H9 (cell line): ENCODE results near the gene SEMA4A. TPM values are rescaled to one million over a fixed set of nuclear protein-coding genes. Genes with fewer than 3 reads are reported as not detected.

Source experiments
- DNase-seq: peaks from one replicate; pipeline ENCODE4 v3.0.0-alpha.2; 2017
- H2AFZ ChIP-seq: one replicate; pipeline ENCODE4 v1.6.1; 2013; ENCODE audit warnings: mild to moderate bottlenecking, low read length, control low read depth, moderate library complexity
- H2AK5ac ChIP-seq: 2 replicates; pipeline ENCODE4 v1.6.1; 2013; ENCODE audit warnings: low read length, control low read depth, mixed read lengths; ENCODE audit not compliant: insufficient read length
- H2BK120ac ChIP-seq: one replicate; pipeline ENCODE4 v1.6.1; 2013; ENCODE audit warnings: low read depth, mild to moderate bottlenecking, low read length, control low read depth, inconsistent platforms; ENCODE audit not compliant: poor library complexity, severe bottlenecking
- H2BK12ac ChIP-seq: 2 replicates; pipeline ENCODE4 v1.6.1; 2013; ENCODE audit warnings: low read length, control low read depth, mixed read lengths, low read depth; ENCODE audit not compliant: insufficient read length
- H2BK15ac ChIP-seq: 2 replicates; pipeline ENCODE4 v1.6.1; 2013; ENCODE audit warnings: low read depth, low read length, control low read depth
- H2BK20ac ChIP-seq: one replicate; pipeline ENCODE4 v1.6.1; 2013; ENCODE audit warnings: low read depth, mild to moderate bottlenecking, low read length, control low read depth, inconsistent platforms; ENCODE audit not compliant: poor library complexity, severe bottlenecking
- H2BK5ac ChIP-seq: 2 replicates; pipeline ENCODE4 v1.6.1; 2013; ENCODE audit warnings: low read length, control low read depth, mixed read lengths; ENCODE audit not compliant: insufficient read length
- H3K14ac ChIP-seq: 2 replicates; pipeline ENCODE4 v1.6.1; 2013; ENCODE audit warnings: low read length, control low read depth; ENCODE audit not compliant: insufficient read depth
- H3K18ac ChIP-seq: 2 replicates; pipeline ENCODE4 v1.6.1; 2013; ENCODE audit warnings: low read depth, mild to moderate bottlenecking, mixed read lengths, low read length, control low read depth; ENCODE audit not compliant: insufficient read length
- H3K23ac ChIP-seq: 2 replicates; pipeline ENCODE4 v1.6.1; 2013; ENCODE audit warnings: low read length, control low read depth, mixed read lengths, low read depth; ENCODE audit not compliant: insufficient read length
- H3K23me2 ChIP-seq: 2 replicates; pipeline ENCODE4 v1.6.1; 2013; ENCODE audit warnings: low read depth, mild to moderate bottlenecking, mixed read lengths, low read length, control low read depth; ENCODE audit not compliant: insufficient read length, poor library complexity, severe bottlenecking
- H3K27ac ChIP-seq: 2 replicates; pipeline ENCODE4 v1.5.1; 2013; ENCODE audit warnings: low read length, control low read depth, mixed read lengths, low read depth; ENCODE audit not compliant: insufficient read length
- H3K27me3 ChIP-seq: 2 replicates; pipeline ENCODE4 v1.6.1; 2013; ENCODE audit warnings: low read length, control low read depth, inconsistent platforms; ENCODE audit not compliant: insufficient read depth
- H3K4ac ChIP-seq: 2 replicates; pipeline ENCODE4 v1.6.1; 2013; ENCODE audit warnings: low read depth, mild to moderate bottlenecking, control low read depth, inconsistent platforms, low read length, moderate library complexity
- H3K4me1 ChIP-seq: 2 replicates; pipeline ENCODE4 v1.6.1; 2013; ENCODE audit warnings: low read length, control low read depth, inconsistent platforms; ENCODE audit not compliant: insufficient read depth
- H3K4me2 ChIP-seq: 2 replicates; pipeline ENCODE4 v1.6.1; 2013; ENCODE audit warnings: low read length, control low read depth, mixed read lengths; ENCODE audit not compliant: insufficient read length, insufficient read depth
- H3K56ac ChIP-seq: 2 replicates; pipeline ENCODE4 v1.6.1; 2013; ENCODE audit warnings: low read depth, mild to moderate bottlenecking, mixed read lengths, low read length, control low read depth; ENCODE audit not compliant: insufficient read length
- H3K79me1 ChIP-seq: 2 replicates; pipeline ENCODE4 v1.6.1; 2013; ENCODE audit warnings: low read depth, mild to moderate bottlenecking, moderate library complexity, low read length, control low read depth, inconsistent platforms; ENCODE audit not compliant: insufficient read depth, poor library complexity, severe bottlenecking
- H3K79me2 ChIP-seq: 2 replicates; pipeline ENCODE4 v1.6.1; 2013; ENCODE audit warnings: low read length, control low read depth, inconsistent platforms; ENCODE audit not compliant: insufficient read depth
- H3K9ac ChIP-seq: 2 replicates; pipeline ENCODE4 v1.6.1; 2013; ENCODE audit warnings: low read length, control low read depth, mixed read lengths; ENCODE audit not compliant: insufficient read length; ENCODE audit errors: extremely low read depth
- H3K9me3 ChIP-seq: one replicate; pipeline ENCODE4 v1.6.1; 2013; ENCODE audit warnings: low read depth, low read length, inconsistent platforms; ENCODE audit not compliant: control insufficient read depth
- H3T11ph ChIP-seq: one replicate; pipeline ENCODE4 v1.6.1; 2013; ENCODE audit warnings: mild to moderate bottlenecking, low read length, control low read depth, inconsistent platforms
- H4K20me1 ChIP-seq: one replicate; pipeline ENCODE4 v1.6.1; 2013; ENCODE audit not compliant: control insufficient read depth, insufficient read length, insufficient read depth
- H4K5ac ChIP-seq: 2 replicates; pipeline ENCODE4 v1.6.1; 2013; ENCODE audit warnings: low read depth, mild to moderate bottlenecking, mixed read lengths, low read length, control low read depth; ENCODE audit not compliant: insufficient read length
- H4K8ac ChIP-seq: replicated peaks from 2 replicates; pipeline ENCODE4 v1.6.1; 2013; ENCODE audit warnings: low read length, control low read depth, mixed read lengths, low read depth; ENCODE audit not compliant: insufficient read length
- H4K91ac ChIP-seq: 2 replicates; pipeline ENCODE4 v1.6.1; 2013; ENCODE audit warnings: low read depth, mild to moderate bottlenecking, moderate library complexity, mixed read lengths, low read length, control low read depth; ENCODE audit not compliant: insufficient read length
- H3K27ac Mint-ChIP-seq, 3 experiments: 2 replicates in 2 of 3; 3 replicates in 1 of 3; pipeline ENCODE4 v1.8.0; 2020 to 2021; ENCODE audit warnings: mixed read lengths in 3 of 3, mild to moderate bottlenecking in 1 of 3, moderate library complexity in 1 of 3
- H3K27me3 Mint-ChIP-seq: 2 replicates; pipeline ENCODE4 v1.8.0; 2021; ENCODE audit warnings: low read depth, mild to moderate bottlenecking, moderate library complexity, mixed read lengths
- H3K36me3 Mint-ChIP-seq, 3 experiments: 2 replicates in 2 of 3; 3 replicates in 1 of 3; pipeline ENCODE4 v1.8.0; 2020 to 2021; ENCODE audit warnings: low read depth in 3 of 3, mixed read lengths in 3 of 3; ENCODE audit not compliant: insufficient read depth in 1 of 3
- H3K4me1 Mint-ChIP-seq, 2 experiments: 2 replicates each; pipeline ENCODE4 v1.8.0; 2020; ENCODE audit warnings: mixed read lengths in 2 of 2
- H3K4me3 Mint-ChIP-seq, 2 experiments: 2 replicates in 1 of 2; 3 replicates in 1 of 2; pipeline ENCODE4 v1.8.0; 2020 to 2021; ENCODE audit warnings: mild to moderate bottlenecking in 2 of 2, mixed read lengths in 2 of 2, moderate library complexity in 1 of 2
- H3K9me3 Mint-ChIP-seq, 2 experiments: 2 replicates in 1 of 2; 3 replicates in 1 of 2; pipeline ENCODE4 v1.8.0; 2020; ENCODE audit warnings: mild to moderate bottlenecking in 2 of 2, mixed read lengths in 2 of 2, moderate library complexity in 1 of 2
- CTCF ChIP-seq: fragments of 200-600 bp; sonication (generic); conservative IDR thresholded peaks from 3 replicates; pipeline ENCODE4 v1.8.0; 2021; ENCODE audit warnings: antibody characterized with exemption, mild to moderate bottlenecking
- WGBS: extraction: QIAGEN DNeasy Blood & Tissue Kit; methylation state at CpG from one replicate; pipeline ENCODE4 v1.1.7; 2013; ENCODE audit warnings: missing lambda C conversion rate, low lambda C conversion rate, mixed read lengths; ENCODE audit not compliant: insufficient read length; ENCODE audit errors: extremely low coverage; 5-methylcytosine and 5-hydroxymethylcytosine counted together
- total RNA-seq: library from RNA; stranded (reverse); gene quantifications from 2 replicates; pipeline ENCODE4 v1.2.1, GENCODE V29; 2021

SEMA4A gene
- total RNA-seq, 1 experiment from 2014 or later = 11.1 TPM

- Histone ChIP-seq H3K23ac (no peak overlapping the region), H3K79me2 (peaks cover 13% of the 10 kb centered on the region; the same call in 1 of the 2 replicates), H2AFZ (no peak overlapping the region), H3K23me2 (no peaks in the 10 kb centered on the region), H2BK120ac (no peak overlapping the region), H3K9me3 (no peaks in the 10 kb centered on the region), H2BK12ac (no peak overlapping the region), H3K9ac (no peak overlapping the region), H4K20me1 (no peaks in the 10 kb centered on the region), H2BK20ac (no peak overlapping the region), H4K8ac (no peak overlapping the region), H3K18ac (no peak overlapping the region), H3K14ac (no peak overlapping the region), H2AK5ac (no peak overlapping the region), H3K27me3 (no peaks in the 10 kb centered on the region), H3K4ac (no peak overlapping the region), H3T11ph (no peak overlapping the region), H4K5ac (no peak overlapping the region), H3K4me2 (no peak overlapping the region), H3K4me1 (0 out of 2 replicates have a peak, but pooled peaks cover 3% of the 10 kb centered on the region), H3K56ac (no peak overlapping the region), H3K79me1 (peaks cover 17% of the 10 kb centered on the region), H4K91ac (no peak overlapping the region), H2BK5ac (no peak overlapping the region), H3K27ac (no peak overlapping the region), H2BK15ac (no peak overlapping the region)
- WGBS = no CpG with 5 or more reads among the region's 8 CpGs
- H3K27ac Mint-ChIP-seq = peak overlapping the region in 2 of 3 experiments; percentile 29 to 76; a peak in 3 of 7 replicates
- no peaks in the 10 kb centered on the region for H3K9me3 Mint-ChIP-seq
- peaks cover 9 to 22% of the 10 kb centered on the region in 2 experiments for H3K4me1 Mint-ChIP-seq
- H3K27me3 Mint-ChIP-seq = no peaks in the 10 kb centered on the region
- no peak for DNase-seq
- peaks cover 7 to 44% (median 19%) of the 10 kb centered on the region in 3 experiments; a peak in 6 of 7 replicates for H3K36me3 Mint-ChIP-seq
- H3K4me3 Mint-ChIP-seq = no peak overlapping the region; a peak in 1 of 5 replicates
- TF ChIP-seq CTCF = no peak
These were observed 46.7 kb downstream of the SEMA4A start for GRCh38 chr1:156200044-156200443.
